H7 (cell line): ENCODE measurements around the gene MREG. TPM values are rescaled to one million over a fixed set of nuclear protein-coding genes. Genes with fewer than 3 reads are reported as not detected.
"Not testable (repeated sequence)": the region's sequence is repeated elsewhere in the genome, so short reads cannot be mapped to it uniquely, and the experiment has no call there.

ENCODE experiments used
- DNase-seq: peaks from one replicate; pipeline ENCODE4 v3.0.0; 2012
- H3K27me3 ChIP-seq: 2 replicates; pipeline ENCODE4 v1.6.0; 2011; ENCODE audit warnings: mild to moderate bottlenecking, low read length; ENCODE audit not compliant: control insufficient read depth, insufficient read depth
- H3K36me3 ChIP-seq: replicated peaks from 2 replicates; pipeline ENCODE4 v1.5.1; 2011; ENCODE audit warnings: low read length; ENCODE audit not compliant: control insufficient read depth, insufficient read depth
- H3K4me3 ChIP-seq: 2 replicates; pipeline ENCODE4 v1.5.1; 2011; ENCODE audit warnings: low read depth, mild to moderate bottlenecking, control low read depth, low read length, moderate library complexity; ENCODE audit not compliant: insufficient read depth
- total RNA-seq: library from RNA; depleted of rRNA; stranded (reverse); fragments of >200 nt; shearing (Covaris generic); gene quantifications from 2 replicates; pipeline ENCODE4 v1.2.3, GENCODE V29; 2014

Gene MREG
- total RNA-seq, 1 experiment from 2014 or later = 14.9 TPM

DNA sequence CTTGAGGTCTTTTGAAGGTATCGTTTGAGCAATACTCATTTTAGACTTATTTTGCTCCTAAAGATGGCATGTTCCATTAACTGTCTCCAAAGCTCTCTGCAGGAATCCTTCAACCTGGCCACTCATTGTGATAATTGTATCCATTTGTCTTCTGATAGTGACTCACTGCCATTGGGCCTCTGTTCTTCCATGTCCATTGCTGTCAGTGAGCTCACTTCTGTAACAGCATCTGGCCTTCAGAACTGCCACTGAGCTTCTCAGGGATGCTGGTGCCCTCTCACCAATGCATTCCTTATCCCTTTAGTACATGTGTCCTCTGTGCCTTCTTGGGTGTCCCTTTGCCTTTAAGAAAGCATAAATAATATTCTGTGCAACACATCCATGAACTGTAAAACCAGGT is 71.6 kb downstream of the MREG start:
- Histone ChIP-seq H3K36me3 (no peaks in the 10 kb centered on the region; the same call in 1 of the 2 replicates), H3K4me3 (no peak overlapping the region), H3K27me3 (no peaks in the 10 kb centered on the region)
- DNase-seq = no peak

DNA sequence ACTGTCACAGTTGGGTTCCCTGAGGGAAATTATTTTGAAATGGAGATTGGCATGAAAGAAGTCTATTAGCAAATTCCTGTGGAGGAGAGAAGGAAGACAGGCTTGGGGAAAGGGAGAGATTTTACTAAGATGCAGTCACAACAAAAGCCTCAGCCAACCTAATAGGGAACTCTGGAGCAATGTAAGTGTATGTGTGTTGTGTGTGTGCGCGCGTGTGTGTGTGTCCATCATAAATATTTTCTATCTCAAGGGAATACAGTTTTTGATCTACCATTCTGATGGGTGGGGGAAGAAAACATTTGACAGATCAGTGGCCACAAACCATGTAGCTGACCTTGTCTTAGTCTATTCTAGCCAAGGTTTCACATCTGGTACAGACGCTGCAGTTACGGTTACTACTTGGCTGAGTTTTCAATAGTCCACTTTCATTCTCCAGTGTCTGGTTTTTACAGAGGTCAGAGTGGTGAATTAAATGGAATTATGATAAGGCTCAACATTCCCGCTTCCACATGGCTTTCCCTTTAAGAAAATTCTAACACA is 72.6 kb downstream of the MREG start:
- Histone ChIP-seq H3K36me3 (no peaks in the 10 kb centered on the region; the same call in 1 of the 2 replicates), H3K4me3 (no peak overlapping the region), H3K27me3 (no peaks in the 10 kb centered on the region)
- no peak for DNase-seq

DNA sequence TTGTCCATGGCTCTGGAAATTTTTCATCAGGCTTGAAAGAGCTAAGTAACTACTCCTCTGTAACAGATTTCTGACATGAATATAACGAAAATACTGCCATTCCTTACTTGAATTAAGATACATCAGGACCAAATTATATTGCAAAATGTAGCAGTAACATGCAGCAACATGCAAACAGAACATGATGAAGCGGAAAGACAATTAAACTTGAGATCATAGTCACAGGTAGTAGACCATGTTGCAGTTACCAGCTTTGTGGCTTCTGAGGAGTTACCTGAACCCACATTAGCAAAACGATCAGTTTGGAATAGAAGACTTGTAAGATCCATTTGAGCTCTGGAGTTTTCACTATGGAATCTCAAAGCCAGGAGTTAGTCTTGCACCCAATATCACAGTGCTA is 76.2 kb downstream of the MREG start:
- DNase-seq = no peak
- Histone ChIP-seq H3K27me3 (no peaks in the 10 kb centered on the region), H3K4me3 (no peak overlapping the region), H3K36me3 (no peaks in the 10 kb centered on the region; the same call in 1 of the 2 replicates)

DNA sequence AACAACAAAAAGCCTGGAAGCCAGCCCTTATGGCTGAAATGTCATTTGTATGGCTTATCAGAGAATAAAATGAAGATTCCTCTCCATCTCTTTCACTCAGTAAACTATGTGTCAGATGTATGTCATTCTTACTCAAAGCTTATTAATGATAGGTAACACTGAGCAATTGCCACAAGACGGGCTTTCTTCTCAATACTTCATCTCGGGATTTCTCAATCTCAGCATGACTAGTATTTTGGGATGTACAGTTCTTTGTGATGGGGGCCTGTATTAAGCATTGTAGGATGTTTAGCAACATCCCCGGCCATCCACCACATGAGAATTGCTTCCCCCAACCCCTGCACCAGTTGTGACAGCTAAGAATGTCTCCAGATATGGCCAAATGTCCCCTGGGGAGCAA is 80.2 kb downstream of the MREG start:
- H3K36me3 ChIP-seq = peaks cover 5% of the 10 kb centered on the region

DNA sequence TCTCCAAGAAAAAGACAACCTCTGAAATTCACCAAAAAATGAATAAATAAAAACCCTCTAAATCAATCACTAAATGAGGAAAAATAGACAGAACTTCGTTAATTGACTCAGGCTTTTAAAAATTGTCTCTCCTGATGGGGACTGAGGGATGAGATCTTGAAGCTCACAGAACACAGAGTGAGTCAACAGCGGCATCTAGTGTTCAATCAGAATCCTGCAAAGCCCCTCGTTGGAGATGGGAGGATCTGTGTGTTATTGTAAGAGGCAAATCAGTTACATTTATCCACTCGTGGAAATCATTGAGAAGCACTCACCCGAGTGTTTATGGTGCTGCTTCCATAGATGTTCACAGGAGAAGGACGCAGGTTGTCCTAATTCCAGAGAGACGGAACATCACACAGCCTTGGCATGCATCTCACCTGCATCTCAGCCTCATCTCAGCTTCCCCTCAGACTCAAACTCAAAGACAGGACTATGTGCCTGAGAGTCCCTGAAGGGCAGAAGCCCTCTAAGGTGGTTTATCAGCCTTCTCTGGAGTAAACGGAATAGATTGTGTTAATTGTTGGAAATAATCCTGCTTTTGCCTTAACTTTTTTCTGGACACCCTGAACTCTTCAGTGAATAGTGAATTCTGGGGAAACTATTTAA is 82.0 kb downstream of the MREG start:
- H3K27me3 ChIP-seq = no peaks in the 10 kb centered on the region
- peaks cover 8% of the 10 kb centered on the region for H3K36me3 ChIP-seq
- peak; percentile 60 for DNase-seq
- H3K4me3 ChIP-seq = no peak overlapping the region

More for the DNA sequence above, 80.2 kb downstream of the MREG start:
- DNase-seq = no peak
- Histone ChIP-seq H3K27me3 (no peaks in the 10 kb centered on the region), H3K4me3 (no peak overlapping the region)

DNA sequence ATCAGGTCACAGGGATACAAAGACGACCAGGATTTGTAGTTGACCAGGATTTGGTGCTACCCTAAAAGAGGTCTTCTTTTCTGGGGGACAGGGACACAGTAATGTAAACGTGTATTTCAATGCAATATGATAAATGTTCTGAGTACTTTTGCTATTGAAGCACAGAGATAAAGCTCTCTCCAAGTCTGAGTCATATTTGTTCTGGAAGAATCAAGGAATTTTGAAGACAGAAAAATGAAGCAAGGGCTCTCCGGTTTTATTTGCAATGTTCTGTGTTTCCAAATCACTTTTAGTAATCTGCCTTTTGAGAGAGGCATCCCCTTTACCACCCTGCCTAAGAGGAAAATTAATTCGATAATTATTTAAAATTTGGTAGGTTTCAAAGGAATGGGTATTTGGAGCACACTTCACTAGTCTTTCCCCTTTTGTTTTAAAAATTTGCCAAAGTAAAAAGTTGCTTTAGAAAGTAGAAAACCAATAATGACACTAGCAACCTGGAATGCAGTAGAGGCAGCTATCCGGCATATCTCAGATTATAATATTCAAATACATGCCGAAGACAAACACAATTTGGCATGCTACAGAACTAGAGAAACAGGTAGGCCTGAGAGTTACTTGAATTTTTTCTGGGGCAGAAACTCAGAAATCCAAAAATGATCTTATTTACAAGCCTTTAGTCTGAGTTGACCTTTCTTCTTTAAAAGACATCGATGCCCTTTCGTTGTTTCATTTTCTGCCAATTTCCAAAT is 82.7 kb downstream of the MREG start:
- H3K27me3 ChIP-seq = no peaks in the 10 kb centered on the region
- no peak for DNase-seq
- no peak overlapping the region for H3K4me3 ChIP-seq
- H3K36me3 ChIP-seq = peaks cover 8% of the 10 kb centered on the region

DNA sequence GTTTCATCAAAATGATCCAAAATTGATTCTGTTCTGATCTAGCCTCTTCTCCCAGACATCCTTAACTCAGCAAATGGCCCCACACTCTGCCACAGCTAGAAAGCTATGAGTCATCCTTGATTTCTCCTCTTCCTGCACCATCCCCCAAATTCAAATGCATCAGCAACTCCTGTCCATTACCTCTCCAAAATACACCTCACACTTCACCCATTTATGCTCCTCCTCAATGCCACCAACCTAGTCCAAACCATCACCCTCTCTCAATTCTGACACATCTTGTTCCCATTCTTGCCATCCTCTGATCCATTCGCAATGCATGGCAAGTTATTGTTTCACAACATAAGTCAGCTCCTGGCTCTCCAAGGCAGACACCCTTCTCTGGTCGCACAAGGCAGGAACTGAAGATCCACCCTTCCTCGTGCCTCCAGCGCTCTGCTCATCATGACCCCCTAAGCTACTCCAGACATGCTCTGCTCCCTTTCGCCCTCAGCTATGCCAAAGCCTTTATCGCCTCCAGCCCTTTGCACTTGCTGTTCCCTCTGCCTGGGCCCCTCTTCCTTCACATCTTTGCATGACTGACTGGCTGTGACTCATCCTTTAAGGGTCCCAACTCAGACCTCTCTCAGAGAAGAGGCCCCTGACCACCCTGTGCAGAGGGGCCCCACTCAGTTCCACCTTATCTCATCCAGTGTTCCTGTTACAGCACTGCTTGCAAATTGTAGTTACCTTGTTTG is 83.6 kb downstream of the MREG start:
- H3K4me3 ChIP-seq = no peak overlapping the region
- no peaks in the 10 kb centered on the region for H3K27me3 ChIP-seq
- H3K36me3 ChIP-seq = peaks cover 8% of the 10 kb centered on the region
- no peak for DNase-seq

DNA sequence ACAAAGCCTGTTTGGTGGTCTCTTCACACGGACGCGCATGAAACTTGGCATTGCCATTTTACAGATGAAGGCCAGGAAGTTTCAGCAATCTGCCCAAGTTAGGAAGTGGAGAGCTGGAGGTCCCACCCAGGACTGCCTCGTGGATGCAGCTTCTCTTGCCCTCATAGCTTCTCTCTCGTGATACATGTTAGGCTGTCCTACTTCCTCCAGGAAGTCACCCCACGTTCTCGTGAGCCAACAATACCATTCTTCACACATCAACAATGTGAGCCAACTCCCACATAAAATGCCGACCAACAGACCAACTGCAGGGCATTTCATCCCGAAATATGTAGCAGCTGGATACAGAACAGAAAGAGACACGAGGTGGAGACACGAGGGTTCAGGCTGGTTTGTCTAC is 85.3 kb downstream of the MREG start:
- no peak for DNase-seq
- peaks cover 8% of the 10 kb centered on the region for H3K36me3 ChIP-seq
- no peaks in the 10 kb centered on the region for H3K27me3 ChIP-seq
- H3K4me3 ChIP-seq = no peak overlapping the region

DNA sequence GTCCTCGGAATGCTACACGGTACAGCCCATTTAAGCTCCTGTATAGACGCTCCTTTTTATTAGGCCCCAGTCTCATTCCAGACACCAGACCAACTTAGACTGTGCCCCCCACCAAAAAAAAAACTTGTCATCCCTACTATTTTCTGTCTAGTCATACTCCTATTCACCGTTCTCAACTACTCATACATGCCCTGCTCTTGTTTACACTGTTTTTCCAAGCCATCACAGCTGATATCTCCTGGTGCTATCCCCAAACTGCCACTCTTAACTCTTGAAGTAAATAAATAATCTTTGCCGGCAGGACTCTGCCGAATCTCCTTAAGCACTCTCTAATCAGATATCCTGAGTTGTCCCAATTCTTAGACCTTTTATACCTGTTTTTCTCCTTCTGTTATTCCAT is 86.4 kb downstream of the MREG start:
- H3K27me3 ChIP-seq, H3K36me3 ChIP-seq, H3K4me3 ChIP-seq, DNase-seq: not testable (repeated sequence)

DNA sequence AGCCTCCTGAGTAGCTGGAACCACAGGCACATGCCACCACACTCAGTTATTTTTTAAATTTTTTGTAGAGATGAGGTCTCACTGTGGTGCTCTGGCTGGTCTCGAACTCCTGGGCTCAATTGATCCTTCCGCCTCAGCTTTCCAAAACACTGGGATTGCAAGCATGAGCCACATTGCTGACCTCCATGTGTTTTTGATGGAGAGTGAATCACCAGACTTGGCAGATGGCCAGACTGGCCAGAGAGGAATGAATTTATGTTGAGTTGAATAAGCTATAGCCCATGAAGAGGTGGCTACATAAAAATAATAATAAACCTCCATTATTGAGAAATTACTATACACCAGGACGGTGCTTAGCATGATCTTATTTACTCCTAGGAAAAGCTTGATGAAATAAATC is 91.5 kb downstream of the MREG start:
- Histone ChIP-seq H3K4me3 (no peak overlapping the region), H3K27me3 (no peaks in the 10 kb centered on the region), H3K36me3 (no peaks in the 10 kb centered on the region)
- no peak for DNase-seq

DNA sequence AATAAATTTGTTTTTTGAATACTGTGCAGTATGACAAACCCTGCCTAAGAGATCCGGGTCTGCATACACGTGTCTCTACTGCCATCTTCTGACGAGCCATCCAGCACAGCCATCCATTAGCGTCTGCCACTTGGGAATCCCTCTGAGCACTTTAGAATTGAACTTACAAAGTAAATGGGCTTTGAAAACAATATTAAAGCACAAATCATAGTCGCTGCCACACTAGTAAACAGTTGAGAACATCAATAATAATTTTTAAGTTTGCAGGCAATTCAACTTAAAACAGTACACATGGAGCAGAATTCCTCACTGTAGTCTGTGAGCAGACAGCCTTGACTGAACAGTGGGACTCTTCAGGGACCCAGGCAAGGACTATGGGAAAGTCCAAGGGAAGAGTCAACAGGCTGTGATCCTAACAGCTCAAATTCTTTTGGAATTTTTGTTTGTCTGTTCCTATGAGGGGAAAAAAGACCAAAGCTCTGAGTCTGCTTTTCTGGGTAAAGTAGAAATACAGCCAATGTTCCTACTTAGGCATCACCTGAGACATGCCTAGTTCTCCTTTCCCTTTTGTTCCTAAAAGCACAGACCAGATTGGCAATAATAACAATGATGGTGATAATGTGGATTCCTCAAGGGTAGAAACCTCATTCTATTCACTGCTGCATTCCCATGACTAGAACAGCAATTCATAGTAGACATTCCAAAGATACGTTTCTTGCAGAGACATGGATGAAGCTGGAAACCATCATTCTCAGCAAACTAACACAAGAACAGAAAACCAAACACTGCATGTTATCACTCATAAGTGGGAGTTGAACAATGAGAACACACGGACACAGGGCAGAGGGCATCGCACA is 92.9 kb downstream of the MREG start:
- Histone ChIP-seq H3K27me3 (no peaks in the 10 kb centered on the region), H3K4me3 (no peak overlapping the region), H3K36me3 (no peaks in the 10 kb centered on the region)
- peak; percentile 57 for DNase-seq

DNA sequence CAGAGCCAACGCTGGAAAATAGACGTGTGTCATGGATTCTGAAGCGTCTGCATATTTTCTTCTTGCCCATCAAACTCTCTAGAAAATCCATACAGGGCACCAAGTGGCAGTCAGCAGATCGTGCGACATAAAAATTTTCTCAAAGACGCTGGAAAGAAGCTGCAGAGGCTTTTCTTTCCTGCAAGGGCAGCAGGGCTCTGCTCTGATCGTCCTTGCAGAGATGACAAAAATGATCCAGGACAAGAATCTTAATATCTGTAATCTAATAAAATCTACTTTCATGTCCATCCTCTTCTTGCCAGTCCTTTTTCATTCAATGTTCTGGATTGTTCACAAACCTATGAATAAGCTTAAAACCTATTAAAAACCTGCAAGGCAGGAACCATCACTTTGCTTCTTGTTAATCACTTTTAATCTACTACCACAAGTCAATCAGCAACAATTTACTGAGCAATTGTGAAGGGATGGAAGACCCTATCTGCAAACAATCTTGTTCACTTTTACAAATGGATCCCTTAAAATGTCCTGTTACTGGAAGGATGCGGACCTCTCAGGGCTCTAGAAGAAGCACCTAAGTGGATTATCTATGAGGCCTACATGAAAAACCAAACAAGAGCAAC is 93.6 kb downstream of the MREG start:
- Histone ChIP-seq H3K27me3 (no peaks in the 10 kb centered on the region), H3K4me3 (no peak overlapping the region), H3K36me3 (no peaks in the 10 kb centered on the region)
- DNase-seq = no peak

DNA sequence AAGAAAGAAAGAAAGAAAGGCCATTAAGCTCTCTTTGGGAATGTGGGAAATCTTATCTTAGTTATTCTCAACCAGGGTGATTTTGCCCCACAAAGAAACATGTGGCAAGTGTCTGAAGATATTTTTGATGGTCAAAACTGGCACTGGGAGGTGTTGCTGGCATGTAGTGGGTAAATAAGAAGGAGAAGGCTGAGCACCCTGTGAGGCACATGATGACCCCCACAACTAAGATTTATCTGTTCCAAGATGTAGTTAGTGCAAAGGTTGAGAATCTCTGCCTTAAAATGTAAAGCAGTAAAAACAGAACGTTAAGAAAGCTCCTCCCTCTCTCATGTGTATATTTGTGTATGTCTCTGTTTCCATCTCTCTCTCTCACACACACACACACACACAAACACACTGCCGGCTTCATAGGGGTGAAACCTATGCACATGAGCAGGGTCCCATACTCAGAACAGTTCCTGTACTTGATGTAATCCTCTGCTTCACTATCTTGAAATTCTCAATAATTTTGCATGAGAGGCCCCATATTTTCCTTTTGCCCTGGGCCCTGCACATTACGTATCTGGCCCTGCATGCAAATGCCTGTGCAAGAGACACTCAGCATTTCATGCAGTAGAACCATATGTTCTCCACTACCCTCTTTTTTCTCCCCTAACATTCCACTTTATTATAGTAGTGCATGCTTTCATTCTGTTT is 94.3 kb downstream of the MREG start:
- Histone ChIP-seq H3K4me3 (no peak overlapping the region), H3K36me3 (no peaks in the 10 kb centered on the region), H3K27me3 (no peaks in the 10 kb centered on the region)
- no peak for DNase-seq
